Activated CD4-positive, alpha-beta T cell treated with anti-CD3 and anti-CD28 coated beads for 1 hour (primary cell): Measurements from ENCODE around the gene MADD.
"Not testable (repeated sequence)": the region's sequence is repeated elsewhere in the genome, so short reads cannot be mapped to it uniquely, and the experiment has no call there.

Source experiments
- DNase-seq: peaks from one replicate; pipeline ENCODE4 v3.0.0-alpha.2; 2020

The MADD gene

GRCh38 chr11:47326198-47326597, 56.3 kb downstream of the MADD start:
- DNase-seq: no peak

- no peak for DNase-seq
Observed at GRCh38 chr11:47327025-47327424, 57.1 kb downstream of the MADD start.

GRCh38 chr11:47327949-47328348, 58.0 kb downstream of the MADD start:
- DNase-seq: no peak

- no peak for DNase-seq
Observed at GRCh38 chr11:47328449-47329390, 58.8 kb downstream of the MADD start.

GRCh38 chr11:47329431-47329986, 59.6 kb downstream of the MADD start:
- no peak for DNase-seq

- DNase-seq: no peak
Observed at GRCh38 chr11:47329987-47330931, 60.3 kb downstream of the MADD start.

- DNase-seq: no peak
Observed at GRCh38 chr11:47331454-47332302, 61.7 kb downstream of the MADD start.

GRCh38 chr11:47332303-47332711, 62.4 kb downstream of the MADD start:
- DNase-seq: no peak

- no peak for DNase-seq
Observed at GRCh38 chr11:47332791-47333525, 63.0 kb downstream of the MADD start.

GRCh38 chr11:47333526-47333845, 63.6 kb downstream of the MADD start:
- no peak for DNase-seq

GRCh38 chr11:47333886-47334443, 64.0 kb downstream of the MADD start:
- DNase-seq: no peak

GRCh38 chr11:47334699-47335411, 64.9 kb downstream of the MADD start:
- DNase-seq: not testable (repeated sequence)

GRCh38 chr11:47335733-47336132, 65.8 kb downstream of the MADD start:
- DNase-seq: no peak

GRCh38 chr11:47336595-47336994, 66.7 kb downstream of the MADD start:
- no peak for DNase-seq

- DNase-seq: no peak
Observed at GRCh38 chr11:47337229-47337924, 67.4 kb downstream of the MADD start.

- no peak for DNase-seq
Observed at GRCh38 chr11:47338396-47339241, 68.7 kb downstream of the MADD start.

GRCh38 chr11:47340010-47340409, 70.1 kb downstream of the MADD start:
- DNase-seq: no peak

GRCh38 chr11:47340980-47341775, 71.2 kb downstream of the MADD start:
- DNase-seq: no peak
